Measurements from ENCODE around the gene PIBF1.
"Not testable (repeated sequence)": the region's sequence is repeated elsewhere in the genome, so short reads cannot be mapped to it uniquely, and the experiment has no call there.

PIBF1 gene

DNA sequence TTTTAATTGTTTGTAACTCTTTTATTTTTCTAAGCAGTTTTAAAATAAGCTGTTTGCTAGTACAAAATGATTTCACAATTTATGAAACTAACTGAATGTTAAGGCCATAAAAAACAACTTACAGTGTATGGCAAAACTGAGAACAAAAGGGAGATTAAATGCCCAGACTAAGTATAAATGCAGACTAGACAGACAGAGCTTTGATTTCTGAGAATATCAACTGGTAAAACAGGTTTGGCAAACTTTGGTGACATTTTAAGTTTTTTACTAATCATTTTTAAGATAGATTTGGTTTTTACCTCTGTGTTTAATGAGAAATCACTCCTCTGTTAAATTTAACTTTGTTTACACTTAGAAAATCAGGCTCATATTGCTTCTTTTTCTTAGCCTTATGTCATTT lies 149.4 kb downstream of the PIBF1 start:
- no peak for DNase-seq

DNA sequence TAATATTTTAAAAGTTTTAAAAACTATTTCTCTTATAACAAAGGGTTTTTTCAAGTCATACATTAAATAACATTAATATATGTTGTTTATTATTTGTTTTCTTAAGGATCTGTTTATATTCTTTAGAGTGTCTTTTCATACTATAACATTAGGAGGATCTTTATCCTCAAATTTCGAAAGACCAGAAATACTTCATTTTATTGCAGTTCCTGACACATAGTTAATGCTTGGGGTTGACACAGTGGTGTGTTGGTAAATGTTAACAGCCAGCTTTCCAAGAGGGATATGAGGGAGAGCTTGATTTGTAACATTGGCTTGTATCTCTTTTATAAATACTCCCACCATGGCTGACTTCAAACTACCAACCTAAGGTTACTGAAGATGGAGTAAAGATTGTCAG lies 150.3 kb downstream of the PIBF1 start:
- DNase-seq = no peak

DNA sequence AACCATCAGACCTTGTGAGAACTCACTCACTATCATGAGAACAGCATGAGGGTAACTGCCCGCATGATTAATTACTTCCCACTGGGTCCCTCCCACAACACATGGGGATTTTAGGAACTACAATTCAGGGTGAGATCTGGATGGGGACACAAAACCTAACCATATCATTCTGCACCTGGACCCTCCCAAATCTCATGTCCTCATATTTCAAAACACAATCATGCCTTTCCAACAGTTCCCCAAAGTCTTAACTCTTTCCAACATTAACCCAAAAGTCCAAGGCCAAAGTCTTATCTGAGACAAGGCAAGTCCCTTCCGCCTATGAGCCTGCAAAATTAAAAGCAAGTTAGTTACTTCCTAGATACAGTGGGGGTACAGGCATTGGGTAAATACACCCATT lies 164.3 kb downstream of the PIBF1 start:
- not testable (repeated sequence) for DNase-seq

DNA sequence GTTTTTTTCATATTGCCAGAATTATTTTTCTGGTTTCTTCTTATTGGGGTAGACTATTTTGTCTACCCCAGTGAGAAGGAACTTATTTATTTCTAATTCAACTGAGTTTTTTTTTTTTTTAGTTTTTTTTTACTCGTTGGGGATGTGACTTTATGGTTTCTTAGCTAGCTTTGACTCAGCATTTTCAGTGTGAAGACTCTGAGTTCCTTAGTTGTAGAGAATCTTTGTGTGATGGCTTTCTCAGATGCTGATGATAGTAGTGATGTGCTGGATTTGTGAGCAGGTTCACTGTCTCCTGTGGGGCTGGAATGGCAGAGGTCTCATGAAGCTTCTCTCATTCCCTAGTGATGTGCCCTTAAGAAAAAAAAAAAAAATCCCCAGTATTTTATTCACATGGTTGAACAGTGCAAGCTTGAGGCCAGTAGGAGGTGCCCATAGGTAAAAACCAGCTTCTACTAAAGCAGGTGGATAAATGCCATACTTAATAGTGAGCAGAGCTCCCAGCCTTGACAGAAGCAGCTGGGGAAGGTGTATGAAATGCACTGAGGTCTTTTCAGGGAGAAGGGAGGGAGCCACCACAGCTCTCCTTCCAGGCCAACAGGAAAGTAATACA lies 170.7 kb downstream of the PIBF1 start:
- no peak for DNase-seq

DNA sequence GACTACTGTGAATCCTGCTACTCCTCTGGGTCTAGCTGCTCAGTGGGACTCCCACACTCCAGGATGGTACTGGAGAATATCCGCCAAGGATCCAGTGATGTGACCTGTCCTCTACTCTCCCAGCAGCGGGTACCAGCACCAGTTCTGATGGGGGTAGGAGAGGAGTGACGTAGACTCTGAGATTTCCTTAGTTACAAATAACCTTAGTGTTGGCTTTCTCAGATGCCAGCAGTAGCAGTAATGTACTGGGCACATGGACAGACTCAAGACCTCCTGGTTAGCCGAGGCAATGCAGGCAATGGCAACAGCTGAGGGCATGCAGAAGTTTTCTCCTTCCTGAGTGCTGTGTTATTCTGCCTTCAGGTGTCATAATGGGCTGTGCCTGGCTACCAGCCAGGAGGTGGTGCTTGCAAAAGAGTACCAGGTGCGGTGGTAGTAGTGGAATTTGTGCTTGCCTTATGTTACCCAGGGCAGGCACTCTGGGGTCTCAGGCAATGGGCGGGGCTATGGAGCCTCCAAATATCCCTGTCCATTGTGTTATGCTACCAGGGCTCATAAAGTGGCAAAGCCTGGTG lies 171.5 kb downstream of the PIBF1 start:
- no peak for DNase-seq

DNA sequence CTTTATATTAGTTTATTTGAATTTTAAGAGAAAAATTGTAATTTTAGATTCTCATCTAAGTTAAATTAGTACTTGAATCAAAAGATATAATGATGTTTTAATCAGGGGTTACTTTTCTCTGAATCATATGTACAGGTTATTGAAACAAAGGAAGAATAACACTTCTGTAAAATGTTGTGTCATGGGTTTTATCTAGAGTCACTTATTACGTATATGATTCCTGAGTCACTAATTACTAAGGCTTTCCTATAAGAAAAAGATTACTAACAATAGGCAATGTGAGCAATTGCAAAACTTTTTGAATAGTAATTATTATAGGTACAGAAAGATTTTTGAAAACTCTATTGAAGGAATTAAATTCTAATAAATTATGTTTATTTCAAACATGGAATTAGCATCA lies 177.7 kb downstream of the PIBF1 start:
- no peak for DNase-seq

DNA sequence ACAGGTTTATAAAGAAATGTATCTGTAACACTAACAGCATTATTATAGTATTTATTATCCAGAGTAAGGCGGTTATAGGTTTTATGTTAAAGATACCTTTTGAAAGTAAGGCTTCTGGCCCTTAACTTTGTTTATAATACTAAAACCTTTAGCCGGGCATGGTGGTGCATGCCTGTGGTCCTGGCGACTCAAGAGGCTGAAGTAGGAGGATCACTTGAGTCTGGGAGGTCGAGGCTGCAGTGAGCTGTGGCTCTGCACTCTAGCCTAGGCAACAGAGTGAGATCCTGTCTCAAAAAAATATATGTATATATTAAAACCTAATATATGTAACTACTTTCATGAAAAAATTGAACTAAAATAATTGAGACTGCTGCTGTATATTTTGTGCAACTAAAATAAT lies 178.2 kb downstream of the PIBF1 start:
- no peak for DNase-seq

DNA sequence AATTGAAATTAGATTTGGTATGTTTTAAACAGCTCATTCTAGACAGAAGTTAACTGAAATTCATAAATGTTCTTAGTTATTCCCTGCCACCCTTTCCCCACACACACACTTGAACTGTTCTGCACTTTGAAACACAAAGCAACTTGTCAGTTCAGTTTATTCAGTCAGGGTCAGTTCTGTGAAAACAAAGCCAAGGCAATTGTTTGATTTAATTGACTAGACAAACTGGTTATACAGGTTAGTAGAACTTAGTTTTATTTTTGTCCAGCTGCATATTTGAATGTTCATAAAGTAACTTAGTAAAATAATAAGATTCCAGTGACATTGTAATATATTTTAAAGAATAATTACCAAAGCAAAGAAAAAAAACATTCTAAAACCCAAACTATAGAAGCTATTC lies 178.6 kb downstream of the PIBF1 start:
- DNase-seq = no peak

DNA sequence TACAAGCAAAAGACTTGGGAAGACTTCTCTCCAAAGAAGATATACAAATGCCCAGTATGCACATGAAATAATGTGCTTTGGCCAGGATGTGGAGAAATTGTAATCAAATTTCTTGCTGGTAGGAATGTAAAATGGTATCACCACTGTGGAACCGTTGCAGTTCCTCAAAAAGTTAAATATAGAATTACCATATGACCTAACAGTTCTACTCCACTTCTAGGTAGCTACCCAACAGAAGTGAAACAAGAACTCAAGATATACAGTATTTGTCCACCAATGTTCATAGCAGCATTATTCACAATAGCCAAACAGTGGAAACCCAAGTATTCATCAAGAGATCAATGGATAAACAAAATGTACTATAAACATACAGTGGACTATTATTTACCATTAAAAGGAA lies 181.8 kb downstream of the PIBF1 start:
- DNase-seq = no peak

DNA sequence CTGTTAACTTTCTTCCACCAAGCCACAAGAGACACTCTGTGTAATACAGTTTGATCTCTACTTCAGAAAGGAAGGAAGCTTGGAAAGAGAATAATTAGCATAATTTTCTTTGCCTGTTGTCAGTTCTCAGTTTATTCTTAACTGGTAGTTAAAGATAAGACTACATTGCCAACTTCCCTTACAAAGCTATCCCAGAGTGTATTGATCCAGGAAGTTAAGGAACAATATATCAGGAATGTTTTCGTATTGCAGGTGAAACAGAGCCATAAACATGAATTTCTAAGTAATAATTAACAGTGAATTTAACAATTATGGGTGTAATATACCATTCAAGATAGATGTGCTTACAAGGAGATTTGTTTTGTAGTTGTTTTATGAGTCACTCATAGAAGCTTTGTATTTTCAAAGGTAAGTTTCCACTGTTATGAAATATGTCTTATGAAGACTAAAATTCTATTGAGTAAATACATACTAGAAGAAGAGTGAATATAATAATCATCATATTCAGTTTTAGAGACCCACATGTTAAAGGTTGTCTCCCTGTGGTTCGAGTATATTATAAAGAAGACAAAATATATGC lies 188.5 kb downstream of the PIBF1 start:
- no peak for DNase-seq

DNA sequence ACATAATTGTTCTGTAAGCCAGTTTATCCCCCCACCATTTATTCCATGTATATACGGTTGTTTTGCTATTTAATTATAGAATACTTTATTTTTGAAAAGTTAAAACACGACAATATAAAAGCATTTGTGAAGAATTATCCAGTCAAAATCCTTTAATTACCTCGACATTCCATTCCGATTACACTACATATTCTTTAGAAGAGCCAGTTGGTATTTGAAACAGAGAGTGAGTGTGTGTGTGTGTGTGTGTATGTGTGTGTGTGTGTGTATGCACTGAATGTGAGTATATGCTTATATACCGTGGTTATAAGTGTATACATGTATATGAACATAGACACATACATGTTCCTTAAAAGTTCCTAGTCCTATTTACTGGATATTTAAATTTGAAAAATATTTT lies 189.0 kb downstream of the PIBF1 start:
- DNase-seq = no peak

DNA sequence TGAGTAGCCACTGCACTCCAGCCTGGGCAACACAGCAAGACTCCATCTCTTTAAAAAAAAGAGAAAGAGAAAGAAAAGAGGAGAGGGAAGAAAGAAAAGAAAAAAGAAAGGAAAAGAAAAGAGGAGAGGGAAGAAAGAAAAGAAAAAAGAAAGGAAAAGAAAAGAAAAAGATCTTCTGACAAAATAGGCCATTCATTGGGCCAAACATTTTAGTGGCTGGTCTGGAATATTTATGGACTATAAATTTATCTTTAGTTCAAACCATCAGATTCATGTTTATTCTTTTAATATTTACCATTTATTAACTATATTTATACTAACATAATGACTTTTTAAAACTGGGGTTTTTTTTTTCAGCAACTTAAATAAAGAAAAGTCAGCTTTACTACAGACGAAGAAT lies 191.3 kb downstream of the PIBF1 start:
- DNase-seq = no peak

DNA sequence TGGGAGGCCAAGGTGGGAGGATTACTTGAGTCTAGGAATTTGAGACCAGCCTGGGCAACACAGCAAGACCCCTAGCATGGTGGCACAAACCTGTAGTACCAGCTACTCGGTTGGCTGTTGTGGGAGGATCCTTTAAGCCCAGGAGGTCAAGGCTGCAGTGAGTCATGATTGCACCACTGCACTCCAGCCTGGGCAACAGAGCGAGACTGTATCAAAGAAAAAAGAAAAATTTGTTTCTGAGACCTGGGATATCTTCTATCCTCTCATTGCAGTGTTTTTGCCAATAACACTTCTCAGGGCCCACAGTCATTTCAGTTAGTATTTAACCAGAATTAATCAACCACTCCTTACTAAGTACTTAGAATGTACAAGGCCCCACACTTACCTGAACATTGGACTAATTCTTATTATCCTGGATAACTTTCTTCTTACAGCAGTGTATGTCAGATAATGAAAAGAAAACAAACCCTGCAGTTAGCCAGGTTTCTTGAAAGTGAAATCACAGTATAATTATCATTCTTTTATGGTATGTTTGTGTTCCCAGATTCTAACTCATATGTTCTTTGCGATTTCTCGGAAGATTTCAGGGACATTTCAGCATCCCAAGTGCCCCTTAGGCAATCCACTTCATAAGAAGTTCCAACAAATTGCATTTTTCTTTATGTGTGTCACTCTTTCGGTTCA lies 201.3 kb downstream of the PIBF1 start:
- no peak for DNase-seq

DNA sequence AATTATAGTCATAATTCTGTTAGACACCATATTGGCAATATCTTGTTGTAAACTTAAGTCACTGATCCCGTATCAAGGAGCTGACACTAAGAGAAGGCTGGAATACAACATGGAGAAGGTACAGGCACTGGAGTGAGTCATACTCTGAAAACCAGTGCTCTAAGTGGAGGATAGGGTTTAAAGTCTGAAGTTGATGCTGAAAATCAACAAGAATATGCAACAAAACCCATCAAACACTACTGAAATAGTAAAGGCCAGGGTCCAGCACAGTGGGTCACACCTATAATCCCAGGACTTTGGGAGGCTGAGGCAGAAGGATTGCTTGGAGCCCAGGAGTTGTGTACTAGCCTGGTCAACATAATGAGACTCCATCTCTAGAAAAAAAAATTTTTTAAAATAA lies 203.7 kb downstream of the PIBF1 start:
- no peak for DNase-seq

DNA sequence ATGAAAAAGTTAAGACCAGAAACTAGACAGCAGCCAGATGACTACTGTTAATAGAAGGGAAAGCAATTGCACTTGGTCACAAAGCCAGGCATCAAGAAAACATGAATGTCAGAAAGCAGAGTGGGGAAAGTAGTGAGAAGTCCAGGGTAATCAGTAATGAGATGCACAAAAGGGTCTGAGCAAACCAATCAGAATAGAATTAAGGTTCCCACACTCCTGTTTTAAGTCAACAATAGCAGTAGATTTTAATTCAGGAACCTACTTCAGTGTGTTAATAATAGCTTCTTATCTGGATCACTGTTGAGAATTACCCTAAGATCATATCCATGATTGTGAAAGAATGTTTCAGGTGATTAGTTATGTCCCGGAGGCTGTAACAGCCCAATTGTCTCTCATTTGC lies 204.3 kb downstream of the PIBF1 start:
- DNase-seq = no peak

DNA sequence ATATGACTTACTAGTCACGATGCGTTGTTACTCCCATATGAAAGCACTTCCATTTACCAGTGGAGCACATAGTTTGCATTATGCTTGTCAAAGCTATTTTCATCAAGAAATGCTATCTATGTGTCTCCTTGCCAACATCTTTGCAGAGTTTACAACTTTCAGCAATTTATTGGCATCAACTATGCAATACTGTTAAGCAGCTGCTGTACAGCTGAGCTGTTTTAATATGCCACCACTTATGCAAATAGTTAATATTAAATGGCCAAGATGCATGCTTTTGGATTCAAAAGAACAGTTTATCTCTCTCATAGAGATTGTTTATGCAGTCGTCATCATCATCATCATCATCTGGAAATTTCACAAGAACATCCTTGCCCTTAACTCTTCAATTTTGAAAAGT lies 209.0 kb downstream of the PIBF1 start:
- DNase-seq = no peak

DNA sequence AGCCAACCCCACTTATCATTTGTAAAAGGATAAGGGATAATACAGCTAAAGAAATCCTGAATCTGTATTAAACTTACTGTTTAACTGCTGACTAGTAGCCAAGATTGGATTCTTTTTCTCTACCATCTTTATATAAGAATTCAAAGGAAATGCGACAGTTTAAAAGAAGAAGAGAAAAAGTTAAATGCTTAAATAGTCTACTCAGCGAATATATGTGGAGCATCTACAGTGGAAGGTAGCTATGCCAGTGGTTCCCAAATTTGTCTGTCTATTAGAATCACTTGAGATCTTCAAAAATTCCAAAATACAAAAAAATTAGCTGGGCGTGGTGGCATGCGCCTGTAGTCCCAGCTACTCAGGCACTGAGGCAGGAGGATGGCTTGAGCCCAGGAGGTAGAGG lies 216.1 kb downstream of the PIBF1 start:
- no peak for DNase-seq

DNA sequence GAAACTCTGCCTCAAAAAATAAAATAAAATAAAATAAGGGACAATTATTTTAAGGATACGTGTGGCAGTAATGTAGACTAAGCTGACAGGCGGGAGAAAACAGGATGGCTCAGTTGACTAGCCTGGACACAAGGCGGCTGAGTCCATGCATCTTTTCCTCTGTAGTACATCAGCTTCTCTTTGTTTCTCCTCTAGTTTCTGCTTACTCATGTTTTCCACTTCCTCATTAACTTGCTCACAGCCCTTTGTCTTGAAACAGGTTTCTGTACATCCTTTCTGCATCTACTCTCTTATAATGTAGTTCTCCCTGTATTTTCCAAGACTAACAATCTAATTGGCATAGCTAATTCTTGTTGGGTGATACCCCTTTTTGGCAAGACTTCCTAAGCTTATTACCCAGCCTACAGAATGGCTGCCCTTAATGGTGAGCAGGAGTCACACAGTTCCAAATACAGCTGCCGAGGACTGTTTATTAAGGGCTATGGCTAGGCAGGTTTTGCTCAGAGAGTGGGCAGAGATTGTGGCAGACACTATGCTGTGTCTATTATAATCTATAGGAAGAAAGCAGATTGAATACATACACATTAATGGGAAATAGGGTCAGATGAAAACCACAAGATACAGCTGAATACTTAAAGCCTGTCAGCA lies 218.2 kb downstream of the PIBF1 start:
- DNase-seq = no peak

DNA sequence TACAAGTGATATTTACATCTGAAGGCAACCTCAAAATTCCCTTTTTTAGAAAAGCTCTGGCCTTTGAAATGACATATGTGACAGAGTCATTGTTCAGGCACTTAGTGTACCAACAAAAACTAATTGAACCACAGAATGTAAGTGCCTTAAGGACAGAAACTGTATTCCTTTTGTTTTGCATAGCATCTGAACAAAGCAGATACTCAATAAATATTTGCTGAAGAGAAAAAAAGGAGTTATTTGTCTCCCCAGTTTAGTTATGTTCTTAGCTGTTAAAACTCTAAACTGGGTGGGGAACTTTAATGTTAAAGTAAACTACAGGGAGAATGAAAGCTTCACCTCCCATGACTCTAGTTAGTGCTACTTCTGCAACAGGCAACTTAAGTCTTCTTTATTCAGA lies 220.0 kb downstream of the PIBF1 start:
- DNase-seq = no peak

DNA sequence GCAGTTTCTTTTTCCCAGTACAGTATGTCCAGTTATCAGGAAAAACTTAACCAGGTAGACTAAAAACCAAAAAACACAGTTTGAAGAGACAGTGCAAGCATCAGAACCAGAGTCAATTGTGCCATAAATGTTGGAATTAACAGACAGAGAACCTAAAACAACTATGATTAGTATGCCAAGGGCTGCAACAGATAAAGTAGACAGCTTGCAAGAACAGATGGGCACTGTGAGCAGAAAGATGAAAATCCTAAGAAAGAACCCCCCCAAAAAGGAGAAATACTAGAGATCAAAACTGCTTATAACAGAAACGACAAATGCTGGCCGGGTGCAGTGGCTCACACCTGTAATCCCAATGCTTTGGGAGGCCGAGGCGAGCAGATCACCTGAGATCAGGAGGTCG lies 229.8 kb downstream of the PIBF1 start:
- no peak for DNase-seq

DNA sequence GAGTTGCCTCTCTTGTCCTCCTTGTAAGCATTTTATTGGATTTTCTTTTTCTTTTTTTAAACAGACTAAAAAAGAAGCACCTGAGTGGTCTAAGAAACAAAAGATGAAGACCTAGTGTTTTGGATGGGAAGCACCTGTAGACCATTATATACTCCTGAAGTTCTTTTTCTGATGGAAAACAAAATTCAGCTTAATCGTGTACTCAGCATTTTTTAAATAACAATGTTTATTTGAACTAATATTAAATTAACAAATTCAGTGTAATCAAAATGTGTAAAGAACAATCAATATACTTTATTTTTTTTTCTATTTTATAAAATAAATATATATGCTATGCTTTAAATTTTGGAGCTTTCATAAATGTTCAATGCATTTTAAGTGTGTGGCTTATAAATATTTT lies 233.9 kb downstream of the PIBF1 start:
- DNase-seq = no peak

DNA sequence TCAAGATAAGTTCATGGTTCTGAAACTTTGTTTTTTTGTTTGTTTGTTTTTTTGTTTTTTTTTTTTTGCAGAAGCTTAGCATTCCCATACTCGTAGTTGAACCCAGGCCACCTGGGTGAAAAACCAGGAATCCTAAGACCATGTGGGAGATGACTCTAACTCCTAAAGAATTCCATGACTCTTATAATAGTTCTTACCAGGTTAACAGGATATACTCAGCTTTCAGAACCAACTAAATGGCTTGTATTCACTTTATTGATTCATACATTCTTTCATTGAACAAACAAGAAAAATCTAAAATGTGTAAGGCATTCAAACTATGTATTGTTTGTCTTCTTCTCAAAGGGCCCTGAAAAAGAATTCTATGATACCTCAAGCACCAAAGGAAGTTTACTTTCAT lies 236.4 kb downstream of the PIBF1 start:
- no peak for DNase-seq

DNA sequence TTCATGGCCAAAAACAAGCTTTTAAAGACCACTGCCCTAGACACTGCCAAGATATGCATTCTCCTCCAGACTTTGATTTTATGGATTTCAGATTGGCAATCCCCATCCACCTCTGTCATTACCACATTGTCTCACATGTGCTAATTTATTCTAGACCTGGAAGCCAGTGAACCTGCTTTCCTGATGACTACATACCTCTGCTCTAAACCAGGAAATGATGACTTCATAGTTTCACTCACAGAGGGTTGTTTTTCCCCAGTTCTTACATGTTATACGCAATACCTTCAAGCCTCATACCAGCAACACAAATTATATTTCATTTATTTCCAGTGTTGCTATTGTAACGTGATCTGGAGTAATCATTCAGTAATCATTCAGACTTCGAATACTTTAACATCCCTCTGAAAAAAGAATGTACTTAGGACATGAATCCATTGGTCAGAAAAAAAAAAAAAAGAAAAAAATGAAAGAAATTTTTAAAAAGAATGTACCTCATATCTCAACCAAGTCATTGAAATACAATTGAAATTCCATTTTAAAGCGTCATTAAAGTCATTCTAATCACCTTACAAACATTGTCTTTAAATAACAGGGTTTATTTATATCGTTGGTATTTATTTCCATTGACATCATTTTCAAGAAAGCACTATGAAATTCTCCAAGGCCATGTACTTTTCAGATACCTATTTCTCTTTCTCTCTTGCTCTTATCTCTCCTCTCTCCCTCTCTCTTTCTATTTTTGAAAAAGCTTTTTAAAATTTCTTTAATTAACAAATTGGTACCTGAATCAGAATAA lies 243.5 kb downstream of the PIBF1 start:
- no peak for DNase-seq

Measured in islet precursor cell (in vitro differentiated cells).